ENCODE results near the gene N4BP2. TPM values are rescaled to one million over a fixed set of nuclear protein-coding genes. Genes with fewer than 3 reads are reported as not detected.

Gene N4BP2
- polyA plus RNA-seq, 1 of the 3 experiments (the other 2 are of a cell fraction): 1.2 TPM

- ChIA-PET POLR2A (no interaction called here), CTCF (interaction anchor here (0.8 to 2.1 kb wide), 2 partner anchors 8 to 13 kb away, joined by 3 to 4 read pairs; no protein-coding TSS in a partner anchor)
- no peak overlapping the region for H3K4me2 ChIP-seq
Measured at GRCh38 chr4:40199999-40200874, 143.6 kb downstream of the N4BP2 start.

More at GRCh38 chr4:40199999-40200874, 143.6 kb downstream of the N4BP2 start:
- no peak overlapping the region for H3K9ac ChIP-seq
- H3K36me3 ChIP-seq (replicated peaks in 1 of 2; ENCODE audit: control insufficient read depth in 1 of 2, insufficient read depth in 2 of 2, low read length in 1 of 2): no peaks in the 10 kb centered on the region
- DNase-seq: no peak
- H3K4me1 ChIP-seq (ENCODE audit: control insufficient read depth in 1 of 2, insufficient read depth in 2 of 2, low read depth in 1 of 2, low read length in 1 of 2): no peaks in the 10 kb centered on the region; a peak in 3 of 4 replicates
- no peaks in the 10 kb centered on the region for H3K79me2 ChIP-seq (ENCODE audit: insufficient read depth)
- no peak for TF ChIP-seq RXRA (IDR thresholded peaks at IDR 0.05; ENCODE audit: borderline replicate concordance, low read depth)
- TF ChIP-seq RFX5 (IDR thresholded peaks at IDR 0.05; ENCODE audit: low read length): no peak
- TF ChIP-seq MAX (IDR thresholded peaks at IDR 0.05; ENCODE audit: low read depth): no peak
- no peak for TF ChIP-seq CHD2 (IDR thresholded peaks at IDR 0.05; ENCODE audit: low read length, partially characterized antibody)
- no peak for TF ChIP-seq EZH2phosphoT487 (IDR thresholded peaks at IDR 0.05; ENCODE audit: borderline replicate concordance, low read depth)
- no peak for TF ChIP-seq TCF12 (IDR thresholded peaks at IDR 0.05)
- TF ChIP-seq TAF1 (IDR thresholded peaks at IDR 0.05; ENCODE audit: borderline replicate concordance, low read depth, low read length): no peak
- no peak for TF ChIP-seq USF2 (IDR thresholded peaks at IDR 0.05; ENCODE audit: borderline replicate concordance, low read depth, low read length)
- no peak for TF ChIP-seq CTCF (IDR thresholded peaks at IDR 0.05)
- no peak for TF ChIP-seq JUND (IDR thresholded peaks at IDR 0.05)
- no peak for TF ChIP-seq GATA2 (CRISPR knock-in tag; IDR thresholded peaks at IDR 0.05)
- no peak for TF ChIP-seq FOXM1 (IDR thresholded peaks at IDR 0.05; ENCODE audit: low read depth)
- TF ChIP-seq FOXJ3 (CRISPR knock-in tag; IDR thresholded peaks at IDR 0.05): no peak
- TF ChIP-seq GABPA (IDR thresholded peaks at IDR 0.05; ENCODE audit: low read depth): no peak
- TF ChIP-seq IRF3 (IDR thresholded peaks at IDR 0.05; ENCODE audit: low read depth, low read length): no peak
- no peak for TF ChIP-seq USF1 (IDR thresholded peaks at IDR 0.05; ENCODE audit: borderline replicate concordance, low read depth)
- H2AFZ ChIP-seq (ENCODE audit: low read depth): no peak overlapping the region
- WGBS (ENCODE audit: low lambda C conversion rate): 89% methylated on average over 14 of the region's 15 CpGs
- H3K9me3 ChIP-seq: no peaks in the 10 kb centered on the region
- no peak overlapping the region for H3K4me3 ChIP-seq (ENCODE audit: low read depth in 2 of 2, low read length in 1 of 2)
- H3K27ac ChIP-seq (ENCODE audit: low read depth in 2 of 2, low read length in 1 of 2): no peak overlapping the region
- no peaks in the 10 kb centered on the region for H3K9me2 ChIP-seq
- H3F3A ChIP-seq (replicated peaks; ENCODE audit: insufficient read depth): no peaks in the 10 kb centered on the region
- H4K20me1 ChIP-seq (ENCODE audit: insufficient read depth): no peaks in the 10 kb centered on the region
- H3K27me3 ChIP-seq (ENCODE audit: insufficient read depth): no peaks in the 10 kb centered on the region

All from SK-N-SH (cell line).